GM10248 (cell line): Measurements from ENCODE around the gene SHISA3.

Experiments used
- CTCF ChIA-PET: fragments of 300-600 bp; sonication (Branson Sonifier 250); formaldehyde crosslinking; extraction: SDS; loops from one replicate; lab custom pipeline; 2021; ENCODE audit warnings: antibody characterized with exemption; lab: Yijun Ruan, JAX
- POLR2A ChIA-PET: fragments of 350-650 bp; sonication (Branson Sonifier 250); formaldehyde crosslinking; extraction: SDS; loops from one replicate; lab custom pipeline; 2020; ENCODE audit warnings: antibody characterized with exemption; lab: Yijun Ruan, JAX
- DNase-seq: peaks from one replicate; pipeline ENCODE4 v3.0.0; 2012; ENCODE audit errors: extremely low spot score
- CTCF ChIP-seq: IDR thresholded peaks from 2 replicates; pipeline ENCODE4 v1.5.1; 2012; ENCODE audit warnings: mild to moderate bottlenecking, low read depth; ENCODE audit errors: extremely low read depth, missing control alignments, control extremely low read depth

SHISA3 gene

DNA sequence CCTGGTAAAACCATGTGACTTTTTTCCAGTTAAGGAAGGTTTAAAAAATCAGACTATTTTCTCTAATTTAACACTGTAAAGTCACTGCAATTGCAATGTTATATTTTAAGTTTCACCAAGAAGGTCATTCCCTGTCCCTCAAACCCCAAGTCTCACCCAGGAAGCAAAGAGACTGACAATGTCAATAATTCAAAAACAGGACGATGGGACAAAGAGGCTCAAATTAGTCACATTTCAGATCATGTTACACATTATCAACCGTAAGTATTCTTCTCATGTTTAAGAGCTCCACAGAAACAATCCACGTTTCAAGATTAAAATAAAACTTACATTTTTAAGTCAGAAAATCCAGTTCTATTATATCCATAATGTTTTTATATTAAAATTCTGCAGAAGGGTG, 13.2 kb downstream of the SHISA3 start:
- DNase-seq: no peak
- TF ChIP-seq CTCF: no peak
- POLR2A ChIA-PET: no interaction called here
- CTCF ChIA-PET: no interaction called here

DNA sequence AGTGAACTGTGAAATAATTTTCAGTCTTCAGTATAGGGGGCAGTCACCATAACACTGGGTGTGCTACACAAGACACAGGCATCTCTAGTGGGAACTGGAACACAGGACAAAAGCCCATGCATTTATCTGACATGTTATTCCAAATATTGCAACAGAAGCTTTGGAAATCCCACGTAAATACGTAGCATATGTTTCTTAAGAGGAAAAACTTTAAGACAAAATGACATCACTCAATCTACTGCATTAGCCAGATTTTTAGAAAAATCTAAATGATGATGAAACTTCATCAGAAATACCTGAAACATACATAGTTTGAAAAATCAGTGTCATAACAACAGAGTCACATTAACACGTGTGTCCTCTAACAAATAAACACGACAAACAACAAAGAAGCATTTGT, 14.5 kb downstream of the SHISA3 start:
- no peak for TF ChIP-seq CTCF
- DNase-seq: no peak
- CTCF ChIA-PET: no interaction called here

GRCh38 chr4:42412251-42412650, 15.0 kb downstream of the SHISA3 start:
- POLR2A ChIA-PET: no interaction called here
- CTCF ChIA-PET: interaction anchor here (0.7 kb wide), 1 partner anchor 10 kb away, joined by 3 read pairs; no protein-coding TSS in a partner anchor
- TF ChIP-seq CTCF: no peak
- no peak for DNase-seq

More for the DNA sequence above, 14.5 kb downstream of the SHISA3 start:
- POLR2A ChIA-PET: no interaction called here

DNA sequence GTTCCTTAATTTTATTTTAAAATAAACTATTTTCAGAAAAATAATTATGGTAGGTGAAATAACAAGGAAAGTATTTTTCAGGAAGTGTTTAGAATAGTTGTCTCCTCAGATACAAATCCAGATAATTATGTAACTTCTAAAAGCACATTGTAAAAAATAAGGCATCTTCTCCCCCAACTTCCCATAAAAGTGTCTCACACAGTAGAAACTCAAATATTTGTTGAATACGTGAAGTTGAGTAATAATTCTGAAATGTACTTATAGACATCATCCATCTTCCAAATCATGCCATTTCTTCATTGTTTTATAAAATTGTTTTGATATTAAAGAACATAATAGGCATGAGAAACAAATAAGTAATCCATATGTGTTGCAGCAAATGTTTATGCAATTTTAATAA, 18.0 kb downstream of the SHISA3 start:
- POLR2A ChIA-PET: no interaction called here
- TF ChIP-seq CTCF: no peak
- CTCF ChIA-PET: interaction anchor here (2.4 kb wide), 1 partner anchor 135 kb away, joined by 9 read pairs; no protein-coding TSS in a partner anchor
- DNase-seq: no peak

DNA sequence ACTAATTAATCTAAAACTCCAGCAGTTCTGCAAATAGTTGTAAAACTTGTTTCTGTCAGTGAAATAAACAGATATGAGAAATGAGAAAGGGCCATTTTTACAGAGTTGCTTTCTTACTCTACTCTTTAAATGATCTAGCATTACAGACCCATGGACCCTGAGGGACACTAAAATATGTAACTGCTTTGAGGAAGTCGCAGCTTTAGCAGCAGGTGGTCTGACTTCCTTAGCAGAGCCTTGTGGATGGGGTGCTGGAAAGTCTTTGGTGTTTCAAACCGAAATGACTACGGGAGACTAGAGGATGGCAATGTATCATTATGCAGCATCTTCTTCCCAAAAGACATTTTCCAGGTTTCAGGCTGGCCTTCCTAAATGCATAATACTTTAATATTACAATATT, 18.7 kb downstream of the SHISA3 start:
- CTCF ChIA-PET: interaction anchor here (0.9 to 2.5 kb wide), 4 partner anchors 50 to 135 kb away, joined by 3 to 9 read pairs (median 8); no protein-coding TSS in a partner anchor

DNA sequence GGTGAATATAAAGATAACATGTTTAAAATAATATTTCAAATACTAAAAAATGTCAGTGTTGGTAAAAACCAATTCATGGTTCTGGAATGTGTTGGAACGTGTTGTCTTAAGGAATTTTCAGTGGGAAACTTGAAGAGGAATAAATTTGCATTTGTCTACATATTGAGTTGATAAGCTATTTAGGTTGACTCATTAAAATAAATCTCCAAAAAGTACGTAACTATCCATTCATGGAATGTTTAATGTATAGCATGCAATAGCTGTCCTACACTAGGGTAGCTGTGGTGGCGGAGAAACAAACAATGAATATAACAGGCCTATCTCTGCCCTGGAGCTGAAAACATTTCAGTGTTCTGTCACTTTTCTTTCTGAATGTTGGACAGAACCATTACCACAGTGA, 20.3 kb downstream of the SHISA3 start:
- POLR2A ChIA-PET: no interaction called here
- CTCF ChIA-PET: interaction anchor here (1.2 to 2.5 kb wide), 5 partner anchors 10 to 137 kb away, joined by 3 to 9 read pairs (median 7); no protein-coding TSS in a partner anchor
- no peak for DNase-seq
- no peak for TF ChIP-seq CTCF

More for the DNA sequence above, 18.7 kb downstream of the SHISA3 start:
- TF ChIP-seq CTCF: no peak
- DNase-seq: no peak
- POLR2A ChIA-PET: no interaction called here

DNA sequence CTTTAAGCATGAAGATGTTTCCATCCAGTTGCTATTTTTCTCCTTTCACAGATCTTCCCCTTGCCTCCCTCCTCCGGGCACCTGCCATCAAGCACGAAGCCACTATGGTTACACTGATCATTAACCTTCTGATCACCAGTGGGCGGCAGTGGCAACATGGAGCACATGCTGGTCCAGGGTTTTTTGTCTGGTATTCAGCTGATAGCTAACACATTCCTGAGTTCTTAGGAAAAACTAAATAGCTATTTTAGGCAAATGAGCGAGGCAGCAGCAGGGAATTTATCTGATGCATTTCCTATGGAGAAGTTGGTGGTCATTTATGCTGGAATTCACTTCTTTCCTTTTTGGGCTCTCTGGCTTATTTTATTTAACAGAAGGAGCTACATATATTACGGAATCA, 22.9 kb downstream of the SHISA3 start:
- ChIA-PET CTCF (interaction anchor here (1.1 to 2.1 kb wide), 5 partner anchors 12 to 80 kb away, joined by 3 to 6 read pairs (median 3); no protein-coding TSS in a partner anchor), POLR2A (no interaction called here)
- TF ChIP-seq CTCF: no peak
- no peak for DNase-seq
